Cardiac muscle cell (in vitro differentiated cells and primary cell): Measurements from ENCODE around the gene GSG1L. TPM values are rescaled to one million over a fixed set of nuclear protein-coding genes. Genes with fewer than 3 reads are reported as not detected.

Experiments
- DNase-seq, 2 donors: peaks; one replicate each; pipeline versions ENCODE4 v3.0.0 to v3.0.0-alpha.2; 2010 to 2017; ENCODE audit warnings: low read depth in 1 of 2, low spot score in 1 of 2
- H3K27ac ChIP-seq: fragments of 200-600 bp; sonication (generic); 2 replicates; pipeline ENCODE4 v1.5.1; 2016
- H3K27me3 ChIP-seq: fragments of 200-600 bp; sonication (generic); 2 replicates; pipeline ENCODE4 v1.6.0; 2016; ENCODE audit warnings: control low read depth
- H3K36me3 ChIP-seq: fragments of 200-600 bp; sonication (generic); 2 replicates; pipeline ENCODE4 v1.5.1; 2016; ENCODE audit warnings: control low read depth
- H3K4me1 ChIP-seq: fragments of 200-600 bp; sonication (generic); 2 replicates; pipeline ENCODE4 v1.8.1; 2017; ENCODE audit warnings: low read depth, mild to moderate bottlenecking, mixed run types
- H3K4me3 ChIP-seq: fragments of 200-600 bp; sonication (generic); 2 replicates; pipeline ENCODE4 v1.5.1; 2016; ENCODE audit warnings: mild to moderate bottlenecking
- H3K9me3 ChIP-seq: fragments of 200-600 bp; sonication (generic); 2 replicates; pipeline ENCODE4 v1.5.1; 2017; ENCODE audit warnings: low read depth, mild to moderate bottlenecking, control low read depth
- polyA plus RNA-seq: library from polyadenylated mRNA; unstranded; fragments of >200 nt; fragmentation: Nextera tagmentation; extraction: Ambion mirVana; gene quantifications from 2 replicates; pipeline ENCODE4 v1.2.1, GENCODE V29; 2016
- total RNA-seq: library from RNA; depleted of rRNA; stranded (reverse); fragments of >200 nt; gene quantifications from 2 replicates; pipeline ENCODE4 v1.2.3, GENCODE V29; 2016
- TF ChIP-seq, protein P1 (sequence below): IDR thresholded peaks from 2 replicates; pipeline ENCODE4 v1.5.1; 2012; ENCODE audit warnings: low read depth, mild to moderate bottlenecking, low read length

GSG1L gene
- total and polyA plus RNA-seq, 2 experiments from 2014 or later = not detected

- H3K4me3 ChIP-seq = no peak overlapping the region
- peaks cover 22% of the 10 kb centered on the region for H3K36me3 ChIP-seq
- H3K27ac ChIP-seq = no peak overlapping the region
- H3K9me3 ChIP-seq = no peaks in the 10 kb centered on the region
- TF ChIP-seq, protein P1, sequence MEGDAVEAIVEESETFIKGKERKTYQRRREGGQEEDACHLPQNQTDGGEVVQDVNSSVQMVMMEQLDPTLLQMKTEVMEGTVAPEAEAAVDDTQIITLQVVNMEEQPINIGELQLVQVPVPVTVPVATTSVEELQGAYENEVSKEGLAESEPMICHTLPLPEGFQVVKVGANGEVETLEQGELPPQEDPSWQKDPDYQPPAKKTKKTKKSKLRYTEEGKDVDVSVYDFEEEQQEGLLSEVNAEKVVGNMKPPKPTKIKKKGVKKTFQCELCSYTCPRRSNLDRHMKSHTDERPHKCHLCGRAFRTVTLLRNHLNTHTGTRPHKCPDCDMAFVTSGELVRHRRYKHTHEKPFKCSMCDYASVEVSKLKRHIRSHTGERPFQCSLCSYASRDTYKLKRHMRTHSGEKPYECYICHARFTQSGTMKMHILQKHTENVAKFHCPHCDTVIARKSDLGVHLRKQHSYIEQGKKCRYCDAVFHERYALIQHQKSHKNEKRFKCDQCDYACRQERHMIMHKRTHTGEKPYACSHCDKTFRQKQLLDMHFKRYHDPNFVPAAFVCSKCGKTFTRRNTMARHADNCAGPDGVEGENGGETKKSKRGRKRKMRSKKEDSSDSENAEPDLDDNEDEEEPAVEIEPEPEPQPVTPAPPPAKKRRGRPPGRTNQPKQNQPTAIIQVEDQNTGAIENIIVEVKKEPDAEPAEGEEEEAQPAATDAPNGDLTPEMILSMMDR = no peak
- H3K4me1 ChIP-seq = no peaks in the 10 kb centered on the region
- DNase-seq = no peak
- H3K27me3 ChIP-seq = no peaks in the 10 kb centered on the region
Observed at GRCh38 chr16:28108590-28109247, 45.2 kb upstream of the GSG1L start.

DNA sequence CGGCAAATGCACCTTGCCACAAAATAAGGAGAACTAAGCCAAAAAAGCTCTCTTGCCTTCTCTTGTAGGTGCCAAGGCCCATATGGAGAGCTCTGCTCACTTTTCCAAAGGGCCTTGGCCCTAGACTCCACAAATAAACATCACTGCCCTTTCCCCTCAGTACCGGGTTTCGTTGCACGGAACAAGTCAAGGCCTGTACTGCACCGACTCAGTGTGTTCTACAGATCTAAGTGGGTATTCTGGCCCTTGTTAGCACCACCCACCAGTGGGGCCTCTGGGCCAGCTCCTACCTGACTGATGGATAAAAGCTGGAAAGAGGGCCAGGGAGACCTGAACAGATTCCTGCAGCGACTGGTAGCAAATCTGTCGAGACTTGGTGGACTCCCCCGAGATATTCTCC lies 43.7 kb upstream of the GSG1L start:
- H3K4me3 ChIP-seq = no peak overlapping the region
- no peak for DNase-seq
- H3K4me1 ChIP-seq = no peaks in the 10 kb centered on the region
- TF ChIP-seq, protein P1 = no peak
- H3K9me3 ChIP-seq = no peaks in the 10 kb centered on the region
- H3K27me3 ChIP-seq = no peaks in the 10 kb centered on the region
- H3K36me3 ChIP-seq = peaks cover 30% of the 10 kb centered on the region
- H3K27ac ChIP-seq = no peak overlapping the region

DNA sequence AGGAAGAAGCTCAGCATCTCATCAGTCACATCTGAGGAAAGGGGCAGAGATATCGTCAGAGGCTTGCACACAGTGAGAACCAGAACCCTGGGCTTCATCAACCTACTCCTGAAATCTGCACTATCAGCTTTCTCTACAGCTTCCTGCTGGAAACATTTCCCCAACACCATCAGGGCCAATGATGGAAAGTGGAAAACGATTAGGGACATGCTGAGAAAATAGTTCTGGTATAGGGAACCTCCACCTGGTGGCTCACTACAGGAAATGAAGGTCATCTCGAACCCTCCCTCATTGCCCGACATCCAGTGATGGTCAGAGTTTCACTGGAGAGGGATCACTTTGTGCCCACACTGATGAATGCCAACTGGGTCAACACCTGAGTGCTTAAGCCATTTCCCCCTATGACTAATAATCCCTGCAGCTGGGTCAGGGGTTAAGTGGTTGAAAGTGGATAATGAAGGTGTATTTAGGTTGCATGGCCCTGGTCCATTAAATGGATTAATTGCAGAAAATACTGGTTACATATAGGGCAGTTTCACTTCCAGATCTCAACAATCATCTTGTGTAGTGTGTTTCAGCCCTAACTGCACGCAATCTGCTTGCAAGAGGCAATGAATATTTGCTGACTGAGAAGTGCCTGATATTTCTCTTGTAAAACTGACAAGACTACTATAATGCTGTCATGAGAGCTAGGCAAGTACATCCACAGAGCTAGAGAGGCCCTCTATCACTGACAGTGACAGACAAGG lies 43.1 kb upstream of the GSG1L start:
- Histone ChIP-seq H3K27me3 (no peaks in the 10 kb centered on the region), H3K4me3 (no peak overlapping the region), H3K4me1 (no peaks in the 10 kb centered on the region), H3K27ac (no peak overlapping the region), H3K36me3 (peaks cover 30% of the 10 kb centered on the region), H3K9me3 (no peaks in the 10 kb centered on the region)
- no peak for DNase-seq
- TF ChIP-seq, protein P1 = no peak

DNA sequence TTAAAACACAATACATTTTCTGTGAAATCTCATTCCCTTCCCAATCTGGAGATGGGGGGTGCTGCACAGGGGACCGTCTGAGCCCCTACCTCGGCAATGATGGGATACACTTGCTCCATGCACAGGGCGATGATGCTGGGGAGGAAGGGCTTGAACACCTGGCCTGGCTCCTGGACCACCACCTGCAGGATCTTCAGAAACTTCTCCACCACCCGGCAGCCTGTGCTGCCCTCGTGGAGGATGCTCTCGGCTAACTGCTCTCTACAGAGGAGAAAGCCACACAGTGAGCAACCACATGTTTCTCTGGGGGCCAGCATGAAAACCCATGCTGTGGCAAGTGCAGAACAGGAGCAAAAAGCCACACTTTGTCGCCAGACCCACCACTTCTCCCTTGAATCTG lies 42.4 kb upstream of the GSG1L start:
- Histone ChIP-seq H3K36me3 (peaks cover 35% of the 10 kb centered on the region), H3K9me3 (no peaks in the 10 kb centered on the region), H3K4me1 (no peaks in the 10 kb centered on the region), H3K4me3 (no peak overlapping the region), H3K27ac (no peak overlapping the region), H3K27me3 (no peaks in the 10 kb centered on the region)
- no peak for DNase-seq
- TF ChIP-seq, protein P1 = no peak

- TF ChIP-seq, protein P1 = no peak
- Histone ChIP-seq H3K27ac (no peak overlapping the region), H3K36me3 (peaks cover 38% of the 10 kb centered on the region)
Observed at GRCh38 chr16:28105297-28105696, 41.8 kb upstream of the GSG1L start.

More at GRCh38 chr16:28105297-28105696, 41.8 kb upstream of the GSG1L start:
- DNase-seq = no peak
- H3K27me3 ChIP-seq = no peaks in the 10 kb centered on the region
- no peak overlapping the region for H3K4me3 ChIP-seq
- no peaks in the 10 kb centered on the region for H3K9me3 ChIP-seq
- H3K4me1 ChIP-seq = no peaks in the 10 kb centered on the region
